C4-2B (cell line): ENCODE results near the gene ARHGEF4.

Experiments used
- H3K27ac ChIP-seq: fragments of 450-650 bp; 2 replicates; pipeline ENCODE4 v1.5.1; 2017
- CTCF ChIP-seq: fragments of 450-650 bp; conservative IDR thresholded peaks from 2 replicates; pipeline ENCODE4 v1.5.1; 2017; ENCODE audit warnings: mild to moderate bottlenecking
- ZFX ChIP-seq: fragments of 450-650 bp; IDR thresholded peaks from 2 replicates; pipeline ENCODE4 v1.6.1; 2017

Gene ARHGEF4

GRCh38 chr2:130908832-130909231, 72.1 kb downstream of the ARHGEF4 start:
- TF ChIP-seq ZFX (no peak), CTCF (no peak)

GRCh38 chr2:130910931-130911330, 74.2 kb downstream of the ARHGEF4 start:
- H3K27ac ChIP-seq: no peak overlapping the region

More at GRCh38 chr2:130908832-130909231, 72.1 kb downstream of the ARHGEF4 start:
- no peak overlapping the region for H3K27ac ChIP-seq

GRCh38 chr2:130911482-130911881, 74.8 kb downstream of the ARHGEF4 start:
- no peak overlapping the region for H3K27ac ChIP-seq
- TF ChIP-seq CTCF (no peak), ZFX (no peak)

More at GRCh38 chr2:130910931-130911330, 74.2 kb downstream of the ARHGEF4 start:
- TF ChIP-seq ZFX (no peak), CTCF (no peak)

- no peak overlapping the region for H3K27ac ChIP-seq
- TF ChIP-seq CTCF (no peak), ZFX (no peak)
These were observed 75.3 kb downstream of the ARHGEF4 start for GRCh38 chr2:130911996-130912395.

- no peak overlapping the region for H3K27ac ChIP-seq
- TF ChIP-seq CTCF (no peak), ZFX (no peak)
These were observed 75.8 kb downstream of the ARHGEF4 start for GRCh38 chr2:130912471-130912870.

- TF ChIP-seq ZFX: no peak
- no peak for TF ChIP-seq CTCF
- no peak overlapping the region for H3K27ac ChIP-seq
These were observed 77.2 kb downstream of the ARHGEF4 start for GRCh38 chr2:130913891-130914290.

- H3K27ac ChIP-seq: no peak overlapping the region
- TF ChIP-seq CTCF (no peak), ZFX (no peak)
These were observed 78.4 kb downstream of the ARHGEF4 start for GRCh38 chr2:130915149-130915548.
